ENCODE results near the gene RRAD. TPM values are rescaled to one million over a fixed set of nuclear protein-coding genes. Genes with fewer than 3 reads are reported as not detected.

The RRAD gene
- polyA plus RNA-seq, 1 experiment, result 1.9 TPM

GRCh38 chr16:66908116-66908515, 17.2 kb downstream of the RRAD start:
- ChIA-PET CTCF (no interaction called here), POLR2A (no interaction called here)
- Histone ChIP-seq H3K9me3 (ENCODE audit: control insufficient read depth, insufficient read depth, low read length) (no peaks in the 10 kb centered on the region; the same call in 1 of the 2 replicates), H3K4me3 (ENCODE audit: low read depth, low read length) (no peak overlapping the region), H3K27ac (ENCODE audit: low read depth, low read length) (no peak overlapping the region), H3K27me3 (ENCODE audit: control insufficient read depth, insufficient read depth, low read length) (no peaks in the 10 kb centered on the region)
- TF ChIP-seq, protein P1, sequence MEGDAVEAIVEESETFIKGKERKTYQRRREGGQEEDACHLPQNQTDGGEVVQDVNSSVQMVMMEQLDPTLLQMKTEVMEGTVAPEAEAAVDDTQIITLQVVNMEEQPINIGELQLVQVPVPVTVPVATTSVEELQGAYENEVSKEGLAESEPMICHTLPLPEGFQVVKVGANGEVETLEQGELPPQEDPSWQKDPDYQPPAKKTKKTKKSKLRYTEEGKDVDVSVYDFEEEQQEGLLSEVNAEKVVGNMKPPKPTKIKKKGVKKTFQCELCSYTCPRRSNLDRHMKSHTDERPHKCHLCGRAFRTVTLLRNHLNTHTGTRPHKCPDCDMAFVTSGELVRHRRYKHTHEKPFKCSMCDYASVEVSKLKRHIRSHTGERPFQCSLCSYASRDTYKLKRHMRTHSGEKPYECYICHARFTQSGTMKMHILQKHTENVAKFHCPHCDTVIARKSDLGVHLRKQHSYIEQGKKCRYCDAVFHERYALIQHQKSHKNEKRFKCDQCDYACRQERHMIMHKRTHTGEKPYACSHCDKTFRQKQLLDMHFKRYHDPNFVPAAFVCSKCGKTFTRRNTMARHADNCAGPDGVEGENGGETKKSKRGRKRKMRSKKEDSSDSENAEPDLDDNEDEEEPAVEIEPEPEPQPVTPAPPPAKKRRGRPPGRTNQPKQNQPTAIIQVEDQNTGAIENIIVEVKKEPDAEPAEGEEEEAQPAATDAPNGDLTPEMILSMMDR (IDR thresholded peaks at IDR 0.05; ENCODE audit: low read depth, low read length), result no peak
- DNase-seq (ENCODE audit: low read depth, low spot score), result no peak

DNA sequence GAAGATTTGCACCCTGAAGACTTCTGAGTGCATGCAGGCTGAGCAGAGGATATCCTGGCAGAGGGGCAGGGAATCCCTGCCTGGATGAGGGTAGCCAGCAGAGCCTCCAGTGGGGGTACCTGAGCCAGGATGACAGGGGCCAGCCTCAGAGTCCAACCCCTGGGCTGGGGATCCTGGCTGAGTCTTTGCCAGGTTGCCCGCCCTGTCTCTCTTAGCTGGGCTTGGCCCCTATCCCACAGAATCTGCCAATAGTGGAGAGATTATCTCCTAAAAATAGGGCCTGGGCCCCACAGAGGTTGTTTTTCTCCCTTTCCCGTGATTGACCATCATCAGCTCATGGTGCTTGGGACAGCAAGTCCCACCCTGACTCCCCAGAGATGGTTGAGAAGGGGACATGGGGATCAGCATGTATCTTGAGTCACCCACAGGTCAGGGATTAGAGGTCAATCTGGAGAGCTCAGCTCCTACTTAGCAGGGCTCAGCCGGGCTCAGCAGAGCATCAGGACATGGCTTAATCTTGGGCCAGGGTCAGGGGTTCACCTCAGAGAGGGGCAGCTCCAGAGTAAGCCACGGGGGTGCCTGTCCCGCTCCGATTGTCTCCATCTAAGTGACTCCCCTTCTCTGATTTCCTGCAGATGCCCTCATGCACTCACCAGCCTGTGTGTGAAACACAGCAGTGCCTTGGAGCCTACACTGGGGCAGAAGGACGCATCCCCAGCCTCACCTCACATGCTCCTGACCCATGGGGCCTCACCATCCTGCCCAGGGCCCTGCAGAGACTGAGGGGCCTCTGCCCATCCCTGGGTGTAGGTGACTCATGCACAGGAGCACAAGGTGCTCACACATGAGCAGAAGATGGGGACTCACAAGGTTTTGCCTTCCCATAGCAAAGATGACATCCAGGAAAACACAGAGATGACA, 18.2 kb downstream of the RRAD start:
- CTCF ChIA-PET, result interaction anchor here (1.3 kb wide), 1 partner anchor 12 kb away, joined by 3 read pairs; the partner anchor contains the start of gene CDH16
- Histone ChIP-seq H3K4me3 (ENCODE audit: low read depth, low read length) (no peak overlapping the region), H3K9me3 (ENCODE audit: control insufficient read depth, insufficient read depth, low read length) (no peaks in the 10 kb centered on the region), H3K27me3 (ENCODE audit: control insufficient read depth, insufficient read depth, low read length) (no peaks in the 10 kb centered on the region), H3K27ac (ENCODE audit: low read depth, low read length) (no peak overlapping the region)
- POLR2A ChIA-PET, result no interaction called here
- TF ChIP-seq, protein P1 (IDR thresholded peaks at IDR 0.05; ENCODE audit: low read depth, low read length), result no peak
- DNase-seq (ENCODE audit: low read depth, low spot score), result no peak

DNA sequence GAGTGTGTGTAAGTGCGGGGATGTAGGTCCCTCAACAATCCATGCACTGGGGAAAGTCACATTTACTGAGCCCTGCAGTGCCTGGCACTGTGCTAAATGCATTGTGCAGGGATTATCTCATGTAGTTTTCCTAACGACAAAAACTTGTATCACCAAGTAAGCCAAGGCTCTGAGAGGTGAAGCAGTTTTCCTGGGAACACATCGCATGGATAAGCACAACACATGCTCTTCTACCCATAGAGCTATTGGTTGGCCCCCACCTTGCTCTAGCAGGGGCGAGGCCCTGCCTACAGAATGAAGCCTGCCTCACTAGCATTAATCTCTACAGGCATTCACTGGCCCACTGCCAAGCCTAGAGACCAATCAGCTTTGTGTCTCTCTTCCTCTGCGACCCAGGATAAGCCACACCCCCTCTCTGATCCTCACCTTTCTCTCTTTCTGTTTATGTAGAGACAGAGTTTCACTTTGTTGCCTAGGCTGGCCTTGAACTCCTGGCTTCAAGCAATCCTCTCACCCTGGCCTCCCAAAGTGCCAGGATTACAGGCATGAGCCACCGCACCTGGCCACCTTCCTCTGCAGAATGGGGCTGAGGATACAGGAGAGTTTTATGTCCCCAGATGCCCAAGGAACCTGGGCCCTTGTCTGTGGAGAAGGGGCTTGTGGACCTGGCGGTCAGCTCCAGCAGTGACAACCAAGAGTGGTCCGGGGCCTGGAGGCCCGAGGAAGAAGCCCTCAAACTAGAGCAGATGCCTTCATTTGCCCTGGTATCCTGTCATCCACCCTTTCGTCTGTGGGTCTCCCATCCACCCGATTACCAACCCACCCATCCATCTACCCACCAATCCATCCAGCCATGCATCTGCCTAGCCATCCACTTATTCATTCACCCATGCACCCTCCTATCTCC, 19.4 kb downstream of the RRAD start:
- TF ChIP-seq, protein P1 (IDR thresholded peaks at IDR 0.05; ENCODE audit: low read depth, low read length), result no peak
- Histone ChIP-seq H3K4me3 (ENCODE audit: low read depth, low read length) (no peak overlapping the region), H3K27ac (ENCODE audit: low read depth, low read length) (no peak overlapping the region), H3K9me3 (ENCODE audit: control insufficient read depth, insufficient read depth, low read length) (no peaks in the 10 kb centered on the region), H3K27me3 (ENCODE audit: control insufficient read depth, insufficient read depth, low read length) (no peaks in the 10 kb centered on the region)
- CTCF ChIA-PET, result interaction anchor here (1.3 to 2.0 kb wide), 3 partner anchors 11 to 23 kb away, joined by 3 to 12 read pairs (median 9); partner anchors contain the start of gene CDH16
- POLR2A ChIA-PET, result interaction anchor here (0.8 to 1.6 kb wide), 2 partner anchors 13 to 20 kb away, joined by 3 to 4 read pairs; partner anchors contain the start of gene CDH16
- no peak for DNase-seq (ENCODE audit: low read depth, low spot score)

DNA sequence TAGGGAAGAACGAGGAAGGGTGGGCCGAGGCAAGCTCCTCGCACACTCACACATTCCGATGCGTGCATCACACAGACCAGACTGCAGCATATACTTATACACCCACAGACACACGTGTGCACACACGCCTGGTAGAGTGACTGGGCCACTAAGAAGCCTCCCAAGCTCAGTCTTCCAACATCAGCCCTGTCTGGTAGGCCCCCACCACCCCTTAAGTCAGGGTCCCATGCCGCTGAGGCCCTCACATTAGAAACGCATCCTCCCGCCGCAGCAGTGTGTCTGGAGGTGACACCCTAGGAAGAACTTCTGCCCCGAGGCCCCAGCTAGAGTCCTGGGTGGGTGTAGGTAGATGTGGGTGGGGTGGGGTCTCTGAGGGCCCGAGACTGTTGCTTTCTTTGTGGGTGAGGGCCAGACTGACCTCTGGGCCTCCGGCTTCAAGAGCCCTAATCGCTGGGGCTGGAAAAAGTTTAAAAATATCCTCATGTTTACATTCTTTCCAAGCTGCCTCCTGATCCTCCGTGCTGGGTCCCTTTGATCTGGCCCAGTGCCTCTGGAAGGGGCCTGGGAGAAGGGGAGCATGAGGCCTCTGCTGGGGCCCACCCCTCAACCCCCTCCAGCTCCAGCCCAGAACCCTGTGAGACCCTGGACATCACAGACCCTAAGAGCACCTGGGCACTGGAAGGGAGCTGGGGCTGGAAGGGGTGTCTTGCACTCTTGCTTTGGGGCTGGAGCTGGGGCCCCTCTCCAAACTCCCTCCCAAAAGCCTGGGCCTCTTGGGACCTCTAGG, 20.3 kb downstream of the RRAD start:
- CTCF ChIA-PET, result interaction anchor here (1.2 to 2.0 kb wide), 3 partner anchors 10 to 37 kb away, joined by 3 to 12 read pairs (median 9); no protein-coding TSS in a partner anchor
- no peaks in the 10 kb centered on the region for H3K27me3 ChIP-seq (ENCODE audit: control insufficient read depth, insufficient read depth, low read length)
- TF ChIP-seq, protein P1 (IDR thresholded peaks at IDR 0.05; ENCODE audit: low read depth, low read length), result no peak
- no peaks in the 10 kb centered on the region for H3K9me3 ChIP-seq (ENCODE audit: control insufficient read depth, insufficient read depth, low read length)
- DNase-seq (ENCODE audit: low read depth, low spot score), result no peak
- H3K4me3 ChIP-seq (ENCODE audit: low read depth, low read length), result no peak overlapping the region
- POLR2A ChIA-PET, result interaction anchor here (0.5 to 1.6 kb wide), 6 partner anchors 14 to 265 kb away, joined by 3 to 4 read pairs (median 3); partner anchors contain the start of genes CDH16 and NOL3
- peak overlapping the region; percentile 73 for H3K27ac ChIP-seq (ENCODE audit: low read depth, low read length)

All from AG04450 (cell line).